NCI-H524 treated with DMSO at 0.1 percent for 48 hours (cell line): ENCODE measurements around the gene NUP160.
"Not testable (repeated sequence)": the region's sequence is repeated elsewhere in the genome, so short reads cannot be mapped to it uniquely, and the experiment has no call there.

Experiments used
- DNase-seq: peaks from one replicate; lab custom pipeline; 2025; lab: John Stamatoyannopoulos, UW

The NUP160 gene

GRCh38 chr11:47863898-47864430 is 15.8 kb upstream of the NUP160 start:
- DNase-seq = no peak

GRCh38 chr11:47863189-47863897 is 15.2 kb upstream of the NUP160 start:
- DNase-seq = no peak

- DNase-seq = no peak
These were observed 13.6 kb upstream of the NUP160 start for GRCh38 chr11:47861728-47862127.

GRCh38 chr11:47860536-47860935 is 12.4 kb upstream of the NUP160 start:
- no peak for DNase-seq

- no peak for DNase-seq
These were observed 9.9 kb upstream of the NUP160 start for GRCh38 chr11:47857892-47858543.

- no peak for DNase-seq
These were observed 9.3 kb upstream of the NUP160 start for GRCh38 chr11:47857485-47857884.

GRCh38 chr11:47856186-47856585 is 8.0 kb upstream of the NUP160 start:
- DNase-seq = peak; percentile 81

GRCh38 chr11:47854667-47855066 is 6.5 kb upstream of the NUP160 start:
- no peak for DNase-seq

GRCh38 chr11:47852053-47852452 is 3.9 kb upstream of the NUP160 start:
- DNase-seq = no peak

- no peak for DNase-seq
These were observed 2.2 kb upstream of the NUP160 start for GRCh38 chr11:47850337-47850736.

GRCh38 chr11:47848700-47849155 is 578 bp upstream of the NUP160 start:
- DNase-seq = no peak

- no peak for DNase-seq
These were observed 636 bp downstream of the NUP160 start for GRCh38 chr11:47847537-47847891.

GRCh38 chr11:47846998-47847397 is 1.2 kb downstream of the NUP160 start:
- DNase-seq = no peak

- no peak for DNase-seq
These were observed 4.6 kb downstream of the NUP160 start for GRCh38 chr11:47843361-47844055.

- no peak for DNase-seq
These were observed 5.4 kb downstream of the NUP160 start for GRCh38 chr11:47842749-47843148.

- DNase-seq = no peak
These were observed 10.2 kb downstream of the NUP160 start for GRCh38 chr11:47837929-47838328.

- no peak for DNase-seq
These were observed 10.9 kb downstream of the NUP160 start for GRCh38 chr11:47837292-47837691.

GRCh38 chr11:47830013-47830412 is 18.1 kb downstream of the NUP160 start:
- not testable (repeated sequence) for DNase-seq

- DNase-seq = no peak
These were observed 19.9 kb downstream of the NUP160 start for GRCh38 chr11:47828284-47828683.

GRCh38 chr11:47822664-47823063 is 25.5 kb downstream of the NUP160 start:
- not testable (repeated sequence) for DNase-seq

GRCh38 chr11:47819743-47820142 is 28.4 kb downstream of the NUP160 start:
- no peak for DNase-seq

- no peak for DNase-seq
These were observed 47.4 kb downstream of the NUP160 start for GRCh38 chr11:47800759-47801158.

- DNase-seq = no peak
These were observed 50.5 kb downstream of the NUP160 start for GRCh38 chr11:47797633-47798032.
